K562 (cell line): ENCODE data around the gene DNASE1L1. TPM values are rescaled to one million over a fixed set of nuclear protein-coding genes. Genes with fewer than 3 reads are reported as not detected.

Experiments
- ASH1L ChIP-seq: fragments of 450-650 bp; IDR thresholded peaks from 2 replicates; pipeline ENCODE4 v1.6.1; 2018; ENCODE audit warnings: borderline replicate concordance, mild to moderate bottlenecking, low read depth; ENCODE audit not compliant: partially characterized antibody
- BMI1 ChIP-seq: fragments of 150-350 bp; IDR thresholded peaks from 2 replicates; pipeline ENCODE4 v1.6.1; 2014; ENCODE audit warnings: low read length
- BRF2 ChIP-seq: IDR thresholded peaks from 3 replicates; pipeline ENCODE4 v1.6.1; 2011; ENCODE audit warnings: borderline replicate concordance, mild to moderate bottlenecking; ENCODE audit not compliant: insufficient read length, insufficient read depth
- CBX5 ChIP-seq: IDR thresholded peaks from 2 replicates; pipeline ENCODE4 v1.6.1; 2014; ENCODE audit warnings: low read depth, borderline replicate concordance
- CHD2 ChIP-seq: IDR thresholded peaks from 2 replicates; pipeline ENCODE4 v1.6.1; 2011; ENCODE audit warnings: low read depth, low read length
- EGR1 ChIP-seq: fragments of 450-650 bp; conservative IDR thresholded peaks from 2 replicates; pipeline ENCODE4 v1.6.1; 2017; ENCODE audit warnings: mild to moderate bottlenecking
- ESRRB ChIP-seq: fragments of 250-450 bp; sonication (Bioruptor Pico); IDR thresholded peaks from 2 replicates; pipeline ENCODE4 v1.5.0; 2020; ENCODE audit warnings: mild to moderate bottlenecking, moderate library complexity, borderline replicate concordance
- FOXJ3 ChIP-seq: sonication (generic); formaldehyde crosslinking; IDR thresholded peaks from 2 replicates; pipeline ENCODE4 v1.4.0; 2020; ENCODE audit warnings: mild to moderate bottlenecking, missing genetic modification reagents
- IFI16 ChIP-seq: fragments of 250-450 bp; sonication (Bioruptor Pico); IDR thresholded peaks from 2 replicates; pipeline ENCODE4 v2.1.2; 2022; ENCODE audit warnings: mild to moderate bottlenecking, inconsistent platforms
- JUNB ChIP-seq: fragments of 450-650 bp; formaldehyde crosslinking; conservative IDR thresholded peaks from 2 replicates; pipeline ENCODE4 v1.4.0; 2020; ENCODE audit warnings: mild to moderate bottlenecking
- KDM1A ChIP-seq, 2 experiments: fragments of 450-650 bp; IDR thresholded peaks; 2 replicates each; pipeline ENCODE4 v1.6.1; 2016; ENCODE audit warnings: mild to moderate bottlenecking in 2 of 2
- KHSRP ChIP-seq: fragments of 450-650 bp; IDR thresholded peaks from 2 replicates; pipeline ENCODE4 v1.6.1; 2017
- NFE2L1 ChIP-seq: fragments of 450-650 bp; IDR thresholded peaks from 2 replicates; pipeline ENCODE4 v1.6.1; 2016; ENCODE audit warnings: missing genetic modification characterization, low read depth, mild to moderate bottlenecking, missing compliant biosample characterization, moderate library complexity, borderline replicate concordance
- PML ChIP-seq: IDR thresholded peaks from 2 replicates; pipeline ENCODE4 v1.6.1; 2012; ENCODE audit warnings: low read length, inconsistent platforms
- POLR2AphosphoS5 ChIP-seq: IDR thresholded peaks from 2 replicates; pipeline ENCODE4 v1.6.1; 2011; ENCODE audit warnings: mild to moderate bottlenecking, low read depth, low read length, moderate library complexity; ENCODE audit not compliant: control insufficient read depth, insufficient read depth
- SAP30 ChIP-seq: fragments of 200-600 bp; sonication (generic); IDR thresholded peaks from 2 replicates; pipeline ENCODE4 v1.6.1; 2012; ENCODE audit warnings: borderline replicate concordance, low read depth, mild to moderate bottlenecking, moderate library complexity, low read length, control low read depth, inconsistent platforms; ENCODE audit not compliant: insufficient read depth, poor library complexity, severe bottlenecking
- SETDB1 ChIP-seq: IDR thresholded peaks from one replicate; pipeline ENCODE4 v1.6.1; 2012; ENCODE audit warnings: low read length, control low read depth, inconsistent platforms
- SREBF2 ChIP-seq: sonication (generic); formaldehyde crosslinking; IDR thresholded peaks from 2 replicates; pipeline ENCODE4 v1.4.0; 2020; ENCODE audit warnings: mild to moderate bottlenecking, missing genetic modification reagents
- XRCC3 ChIP-seq: fragments of 450-650 bp; IDR thresholded peaks from 2 replicates; pipeline ENCODE4 v1.6.1; 2017; ENCODE audit warnings: mild to moderate bottlenecking, moderate library complexity
- ZKSCAN1 ChIP-seq: fragments of 150-350 bp; IDR thresholded peaks from 2 replicates; pipeline ENCODE4 v1.6.1; 2016; ENCODE audit warnings: low read depth, low read length
- polyA plus RNA-seq, 8 experiments: library from polyadenylated mRNA; depleted of rRNA in 4 of 8; stranded (reverse) in 5 of 8; unstranded in 3 of 8; fragments of >200 nt; fragmentation: Nextera tagmentation in 2 of 8; fragmentation: Illumina TruSeq in 1 of 8; extraction: Ambion mirVana in 2 of 8; extraction: Trizol in 1 of 8; gene quantifications; 2 replicates each; pipeline versions ENCODE4 v1.2.1 to v1.2.3, GENCODE V29; 2011 to 2014; ENCODE audit warnings: inconsistent platforms in 1 of 8, missing spikeins in 1 of 8
- total RNA-seq, 7 experiments: library from RNA; depleted of rRNA in 6 of 7; stranded (reverse); fragments of >200 nt in 6 of 7; fragmentation: Illumina TruSeq in 2 of 7; extraction: Trizol in 2 of 7; gene quantifications; 2 replicates each; pipeline versions ENCODE4 v1.2.1 to v1.2.3, GENCODE V29; 2011 to 2021; ENCODE audit warnings: low replicate concordance in 1 of 7
- TF ChIP-seq, protein P1 (sequence below), 2 experiments: fragments of 450-650 bp in 1 of 2; IDR thresholded peaks; 2 replicates each; pipeline ENCODE4 v1.6.1; 2011 to 2017; ENCODE audit warnings: low read depth in 2 of 2, antibody characterized with exemption in 1 of 2, borderline replicate concordance in 1 of 2, low read length in 1 of 2, mild to moderate bottlenecking in 1 of 2, mixed read lengths in 1 of 2; ENCODE audit not compliant: control insufficient read depth in 1 of 2
- TF ChIP-seq, protein P2 (sequence below): fragments of 250-450 bp; sonication (Bioruptor Pico); IDR thresholded peaks from 2 replicates; pipeline ENCODE4 v1.9.0; 2021; ENCODE audit warnings: mild to moderate bottlenecking
- TF ChIP-seq, protein P3 (sequence below), 2 experiments: fragments of 250-450 bp in 1 of 2; fragments of 450-650 bp in 1 of 2; sonication (Bioruptor Pico) in 1 of 2; IDR thresholded peaks; 2 replicates each; pipeline versions ENCODE4 v1.6.1 to v1.8.0; 2016 to 2021; ENCODE audit warnings: mild to moderate bottlenecking in 2 of 2, moderate library complexity in 2 of 2, missing compliant biosample characterization in 1 of 2, missing genetic modification characterization in 1 of 2

The DNASE1L1 gene
- total and polyA plus RNA-seq, 9 of the 15 experiments (the other 6 are each of a cell fraction or from before 2014, with no cell fraction given): 0.73 to 12.6 (median 7.9) TPM

- no peak for TF ChIP-seq BMI1
- TF ChIP-seq NFE2L1 (tag): no peak
- no peak for TF ChIP-seq XRCC3
- TF ChIP-seq, protein P1, sequence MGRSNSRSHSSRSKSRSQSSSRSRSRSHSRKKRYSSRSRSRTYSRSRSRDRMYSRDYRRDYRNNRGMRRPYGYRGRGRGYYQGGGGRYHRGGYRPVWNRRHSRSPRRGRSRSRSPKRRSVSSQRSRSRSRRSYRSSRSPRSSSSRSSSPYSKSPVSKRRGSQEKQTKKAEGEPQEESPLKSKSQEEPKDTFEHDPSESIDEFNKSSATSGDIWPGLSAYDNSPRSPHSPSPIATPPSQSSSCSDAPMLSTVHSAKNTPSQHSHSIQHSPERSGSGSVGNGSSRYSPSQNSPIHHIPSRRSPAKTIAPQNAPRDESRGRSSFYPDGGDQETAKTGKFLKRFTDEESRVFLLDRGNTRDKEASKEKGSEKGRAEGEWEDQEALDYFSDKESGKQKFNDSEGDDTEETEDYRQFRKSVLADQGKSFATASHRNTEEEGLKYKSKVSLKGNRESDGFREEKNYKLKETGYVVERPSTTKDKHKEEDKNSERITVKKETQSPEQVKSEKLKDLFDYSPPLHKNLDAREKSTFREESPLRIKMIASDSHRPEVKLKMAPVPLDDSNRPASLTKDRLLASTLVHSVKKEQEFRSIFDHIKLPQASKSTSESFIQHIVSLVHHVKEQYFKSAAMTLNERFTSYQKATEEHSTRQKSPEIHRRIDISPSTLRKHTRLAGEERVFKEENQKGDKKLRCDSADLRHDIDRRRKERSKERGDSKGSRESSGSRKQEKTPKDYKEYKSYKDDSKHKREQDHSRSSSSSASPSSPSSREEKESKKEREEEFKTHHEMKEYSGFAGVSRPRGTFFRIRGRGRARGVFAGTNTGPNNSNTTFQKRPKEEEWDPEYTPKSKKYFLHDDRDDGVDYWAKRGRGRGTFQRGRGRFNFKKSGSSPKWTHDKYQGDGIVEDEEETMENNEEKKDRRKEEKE (IDR thresholded peaks at IDR 0.05; ENCODE audit: borderline replicate concordance in 1 of 2, control insufficient read depth in 1 of 2, low read depth in 2 of 2, low read length in 1 of 2): peak in 1 of 2 experiments; percentile 84; a peak in 2 of 4 replicates
- no peak for TF ChIP-seq SREBF2
- no peak for TF ChIP-seq BRF2
- peak; percentile 42; the same call in 1 of the 2 replicates for TF ChIP-seq CHD2
- peak; percentile 51 for TF ChIP-seq EGR1
- TF ChIP-seq KHSRP: no peak
- TF ChIP-seq CBX5: no peak
- TF ChIP-seq JUNB: no peak
- TF ChIP-seq POLR2AphosphoS5: peak; percentile 99
- TF ChIP-seq, protein P2, sequence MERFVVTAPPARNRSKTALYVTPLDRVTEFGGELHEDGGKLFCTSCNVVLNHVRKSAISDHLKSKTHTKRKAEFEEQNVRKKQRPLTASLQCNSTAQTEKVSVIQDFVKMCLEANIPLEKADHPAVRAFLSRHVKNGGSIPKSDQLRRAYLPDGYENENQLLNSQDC: 0 out of 2 replicates have a peak, but pooled peaks have one; percentile 70
- no peak for TF ChIP-seq ASH1L
- TF ChIP-seq IFI16 (CRISPR knock-in tag): no peak
- TF ChIP-seq FOXJ3 (CRISPR knock-in tag): no peak
- TF ChIP-seq ESRRB (CRISPR knock-in tag): no peak
- TF ChIP-seq SAP30: no peak
- TF ChIP-seq PML: peak; percentile 97
- no peak for TF ChIP-seq SETDB1
- TF ChIP-seq ZKSCAN1: peak; percentile 73; the same call in 1 of the 2 replicates
- TF ChIP-seq KDM1A (IDR thresholded peaks at IDR 0.05): no peak
- TF ChIP-seq, protein P3, sequence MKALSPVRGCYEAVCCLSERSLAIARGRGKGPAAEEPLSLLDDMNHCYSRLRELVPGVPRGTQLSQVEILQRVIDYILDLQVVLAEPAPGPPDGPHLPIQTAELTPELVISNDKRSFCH (CRISPR knock-in tag; IDR thresholded peaks at IDR 0.05): no peak
- TF ChIP-seq, protein P3 (tag; IDR thresholded peaks at IDR 0.05): no peak
These were observed 11.0 kb downstream of the DNASE1L1 start, which contains the start of gene RPL10 (continued) for GRCh38 chrX:154397888-154398667.
